Coronary artery (tissue), 2 donors: ENCODE measurements around the gene ZSCAN30.

Experiments used
- DNase-seq: peaks from one replicate; pipeline ENCODE4 v3.0.0-alpha.2; 2017; ENCODE audit warnings: low spot score
- H3K27ac ChIP-seq, 2 donors: fragments of 200-600 bp; sonication (generic); one replicate each; pipeline ENCODE4 v1.5.1; 2016 to 2019
- H3K4me3 ChIP-seq: fragments of 200-600 bp; sonication (generic); 2 replicates; pipeline ENCODE4 v1.5.1; 2016; ENCODE audit warnings: mild to moderate bottlenecking, moderate library complexity
- CTCF ChIP-seq: fragments of 200-600 bp; sonication (generic); IDR thresholded peaks from one replicate; pipeline ENCODE4 v1.5.1; 2019; ENCODE audit warnings: antibody characterized with exemption

The ZSCAN30 gene

DNA sequence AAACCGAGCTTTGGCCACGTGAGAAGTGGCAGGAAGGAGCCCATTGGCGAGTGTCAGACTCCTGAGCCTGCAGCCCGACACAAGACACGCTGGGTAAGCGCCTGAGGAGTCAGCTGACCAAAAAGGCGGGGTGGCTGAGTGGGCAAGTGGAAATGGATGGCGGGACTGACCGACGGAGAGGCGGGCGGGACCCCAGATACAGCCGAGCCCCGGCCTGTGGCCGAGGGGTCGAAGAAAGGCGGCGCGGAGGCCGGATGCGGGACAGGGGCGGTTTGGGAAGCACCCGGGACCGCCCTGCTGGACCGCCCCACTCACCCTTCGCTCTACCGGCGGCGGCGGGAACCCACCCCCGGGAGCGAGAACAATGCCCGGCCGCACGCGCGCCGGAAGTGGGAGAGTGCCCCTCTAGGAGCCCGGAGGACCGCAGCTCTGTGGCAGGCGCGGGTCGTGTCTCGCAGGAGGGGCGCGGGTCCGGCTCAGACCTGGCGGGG is 22.8 kb downstream of the ZSCAN30 start:
- Histone ChIP-seq H3K27ac (peak overlapping the region; percentile 40 to 91), H3K4me3 (peak overlapping the region; percentile 81)
- TF ChIP-seq CTCF: no peak
- DNase-seq: peak; percentile 90

- no peak overlapping the region for H3K27ac ChIP-seq
- DNase-seq: no peak
- no peak overlapping the region for H3K4me3 ChIP-seq
- no peak for TF ChIP-seq CTCF
Measured at GRCh38 chr18:35264409-35264808, 25.6 kb downstream of the ZSCAN30 start.

DNA sequence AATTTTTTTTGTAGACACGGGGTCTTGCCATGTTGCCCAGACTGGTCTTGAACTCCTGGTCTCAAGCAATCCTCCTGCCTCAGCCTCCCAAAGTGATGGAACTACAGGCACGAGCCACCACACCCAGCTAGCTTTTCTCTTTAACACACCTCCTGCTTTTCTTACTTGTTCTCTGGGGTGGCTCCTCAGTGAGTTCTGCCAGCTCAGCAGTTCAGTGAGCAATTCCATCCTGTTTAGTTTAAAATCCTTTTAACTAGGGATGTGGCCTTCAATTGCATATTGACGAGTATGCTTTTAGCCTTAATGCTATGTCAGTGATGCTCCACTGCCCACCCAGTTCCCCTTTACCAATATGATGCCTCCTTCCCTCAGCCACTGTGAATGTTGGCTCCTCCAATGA is 33.1 kb downstream of the ZSCAN30 start:
- no peak for TF ChIP-seq CTCF
- Histone ChIP-seq H3K27ac (no peak overlapping the region), H3K4me3 (no peak overlapping the region)
- DNase-seq: no peak

DNA sequence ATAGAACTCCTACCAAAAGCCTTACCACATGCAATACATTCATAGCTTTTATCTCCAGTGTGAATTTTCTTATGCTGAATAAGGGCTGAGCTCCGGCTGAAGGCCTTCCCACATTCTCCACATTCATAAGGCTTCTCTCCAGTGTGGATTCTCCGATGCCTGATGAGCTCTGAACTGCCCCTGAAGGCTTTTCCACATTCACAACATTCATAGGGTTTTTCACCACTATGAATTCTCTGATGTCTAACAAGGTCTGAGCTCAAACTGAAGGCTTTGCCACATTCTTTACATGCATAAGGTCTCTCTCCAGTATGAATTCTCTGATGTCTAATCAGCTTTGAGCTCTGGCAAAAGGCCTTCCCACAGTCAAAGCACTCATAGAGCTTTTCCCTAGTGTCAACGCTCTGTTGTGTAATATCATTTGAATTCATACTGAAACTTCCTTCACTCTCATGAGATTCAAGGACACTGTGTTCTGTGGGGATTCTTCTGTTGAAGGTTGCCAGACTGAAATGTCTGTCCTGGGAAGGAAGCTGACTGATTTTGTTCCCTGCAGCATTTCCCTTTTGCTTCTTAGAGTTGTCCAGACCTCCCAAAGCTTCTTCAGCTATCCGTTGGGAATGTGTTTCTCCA is 36.3 kb downstream of the ZSCAN30 start:
- Histone ChIP-seq H3K27ac (no peak overlapping the region), H3K4me3 (no peak overlapping the region)
- DNase-seq: no peak
- no peak for TF ChIP-seq CTCF

GRCh38 chr18:35252466-35252865 is 37.6 kb downstream of the ZSCAN30 start:
- Histone ChIP-seq H3K27ac (no peak overlapping the region), H3K4me3 (no peak overlapping the region)
- no peak for DNase-seq
- TF ChIP-seq CTCF: no peak

- DNase-seq: no peak
- Histone ChIP-seq H3K4me3 (no peak overlapping the region), H3K27ac (no peak overlapping the region)
- no peak for TF ChIP-seq CTCF
Measured at GRCh38 chr18:35248429-35248828, 41.6 kb downstream of the ZSCAN30 start.
